ENCODE results near the gene SINHCAF. TPM values are rescaled to one million over a fixed set of nuclear protein-coding genes. Genes with fewer than 3 reads are reported as not detected.
"Not testable (repeated sequence)": the region's sequence is repeated elsewhere in the genome, so short reads cannot be mapped to it uniquely, and the experiment has no call there.

SINHCAF gene
- total and polyA plus RNA-seq, 2 experiments from 2014 or later, result 66.2 to 122 TPM

DNA sequence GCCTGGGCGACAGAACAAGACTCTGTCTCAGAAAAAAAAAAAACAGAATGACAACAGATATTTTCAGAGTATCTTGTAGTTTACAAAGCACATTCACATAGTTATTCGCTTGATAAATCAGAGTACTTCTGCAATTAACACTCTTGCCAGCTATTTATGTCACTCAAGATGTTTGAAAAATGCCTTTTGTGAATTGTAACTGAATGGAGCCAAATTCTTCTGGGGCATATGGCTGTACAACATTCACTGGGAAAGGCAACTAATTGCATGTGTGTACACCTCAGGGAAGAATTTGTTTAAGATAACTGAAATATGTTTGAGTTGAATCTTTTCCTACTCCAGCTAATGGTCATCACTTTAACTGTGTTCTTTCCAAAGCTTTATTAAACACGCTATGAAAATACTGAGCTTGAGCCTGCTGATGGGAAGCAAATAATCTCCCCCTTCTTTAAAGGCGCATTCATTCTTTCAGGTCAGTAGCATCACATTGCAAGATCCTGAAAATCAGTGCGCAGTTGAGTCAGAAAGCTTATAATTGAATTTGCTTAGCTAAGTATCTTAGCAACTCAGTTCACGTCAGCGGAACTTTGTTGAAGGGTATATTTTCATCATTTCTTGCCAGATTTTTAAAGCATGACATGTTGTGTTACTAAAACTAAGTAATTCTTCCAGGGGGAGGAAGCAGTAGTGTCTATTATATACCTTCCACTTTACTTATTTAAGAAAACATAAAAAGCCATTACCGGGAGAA, 66.6 kb downstream of the SINHCAF start:
- H3K9me2 ChIP-seq (replicated peaks; ENCODE audit: insufficient read depth), result no peaks in the 10 kb centered on the region
- no peaks in the 10 kb centered on the region for H3K79me2 ChIP-seq
- no peaks in the 10 kb centered on the region for H3K27me3 ChIP-seq
- no peak overlapping the region for H2AFZ ChIP-seq
- no peaks in the 10 kb centered on the region for H4K20me1 ChIP-seq (ENCODE audit: insufficient read depth, poor library complexity, severe bottlenecking)
- H3K9me3 ChIP-seq (ENCODE audit: low read depth), result no peaks in the 10 kb centered on the region
- TF ChIP-seq EZH2phosphoT487 (IDR thresholded peaks at IDR 0.05; ENCODE audit: low read depth, severe bottlenecking, unreplicated experiment) (no peak), EZH2 (IDR thresholded peaks at IDR 0.05; ENCODE audit: borderline replicate concordance) (no peak)
- TF ChIP-seq, protein P1, sequence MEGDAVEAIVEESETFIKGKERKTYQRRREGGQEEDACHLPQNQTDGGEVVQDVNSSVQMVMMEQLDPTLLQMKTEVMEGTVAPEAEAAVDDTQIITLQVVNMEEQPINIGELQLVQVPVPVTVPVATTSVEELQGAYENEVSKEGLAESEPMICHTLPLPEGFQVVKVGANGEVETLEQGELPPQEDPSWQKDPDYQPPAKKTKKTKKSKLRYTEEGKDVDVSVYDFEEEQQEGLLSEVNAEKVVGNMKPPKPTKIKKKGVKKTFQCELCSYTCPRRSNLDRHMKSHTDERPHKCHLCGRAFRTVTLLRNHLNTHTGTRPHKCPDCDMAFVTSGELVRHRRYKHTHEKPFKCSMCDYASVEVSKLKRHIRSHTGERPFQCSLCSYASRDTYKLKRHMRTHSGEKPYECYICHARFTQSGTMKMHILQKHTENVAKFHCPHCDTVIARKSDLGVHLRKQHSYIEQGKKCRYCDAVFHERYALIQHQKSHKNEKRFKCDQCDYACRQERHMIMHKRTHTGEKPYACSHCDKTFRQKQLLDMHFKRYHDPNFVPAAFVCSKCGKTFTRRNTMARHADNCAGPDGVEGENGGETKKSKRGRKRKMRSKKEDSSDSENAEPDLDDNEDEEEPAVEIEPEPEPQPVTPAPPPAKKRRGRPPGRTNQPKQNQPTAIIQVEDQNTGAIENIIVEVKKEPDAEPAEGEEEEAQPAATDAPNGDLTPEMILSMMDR (IDR thresholded peaks at IDR 0.05; ENCODE audit: poor library complexity), result no peak
- 82% methylated on average over 8 of the region's 8 CpGs for WGBS (ENCODE audit: low lambda C conversion rate, missing lambda C conversion rate)
- no peaks in the 10 kb centered on the region for H3K4me1 ChIP-seq (ENCODE audit: insufficient read depth)
- H3K4me3 ChIP-seq, result no peak overlapping the region
- H3K4me2 ChIP-seq, result no peak overlapping the region
- no peak overlapping the region for H3K27ac ChIP-seq
- H3K36me3 ChIP-seq (replicated peaks; ENCODE audit: insufficient read depth, low read depth), result no peaks in the 10 kb centered on the region
- no peak for DNase-seq (ENCODE audit: low spot score)

DNA sequence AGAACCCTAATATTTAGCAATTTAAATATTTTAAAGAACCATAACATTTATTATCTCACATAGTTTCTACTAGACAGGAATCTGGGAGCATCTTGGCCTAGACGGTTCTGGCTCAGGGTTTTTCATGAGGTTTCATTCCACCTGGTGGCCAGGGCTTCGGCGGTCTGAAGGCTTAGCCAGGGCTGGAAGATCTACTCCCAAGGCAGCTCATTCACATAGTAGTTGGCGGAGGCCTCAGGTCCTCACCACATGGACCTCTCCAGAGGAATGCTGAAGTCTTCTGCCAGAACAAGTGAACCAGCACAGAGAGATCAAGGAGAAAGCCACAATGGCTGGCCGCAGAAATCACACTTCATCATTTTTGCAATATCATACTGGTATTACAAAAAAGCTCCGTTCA, 68.2 kb downstream of the SINHCAF start:
- H3K27me3 ChIP-seq, result no peaks in the 10 kb centered on the region
- no peak overlapping the region for H3K27ac ChIP-seq
- no peak for DNase-seq (ENCODE audit: low spot score)
- TF ChIP-seq, protein P1 (IDR thresholded peaks at IDR 0.05; ENCODE audit: poor library complexity), result no peak
- TF ChIP-seq EZH2 (IDR thresholded peaks at IDR 0.05; ENCODE audit: borderline replicate concordance), result no peak
- TF ChIP-seq EZH2phosphoT487 (IDR thresholded peaks at IDR 0.05; ENCODE audit: low read depth, severe bottlenecking, unreplicated experiment), result no peak
- no peaks in the 10 kb centered on the region for H4K20me1 ChIP-seq (ENCODE audit: insufficient read depth, poor library complexity, severe bottlenecking)
- no peaks in the 10 kb centered on the region for H3K36me3 ChIP-seq (replicated peaks; ENCODE audit: insufficient read depth, low read depth)
- H2AFZ ChIP-seq, result no peak overlapping the region
- H3K4me1 ChIP-seq (ENCODE audit: insufficient read depth), result no peaks in the 10 kb centered on the region
- WGBS (ENCODE audit: low lambda C conversion rate, missing lambda C conversion rate), result 72% methylated on average over 6 of the region's 6 CpGs
- no peaks in the 10 kb centered on the region for H3K9me2 ChIP-seq (replicated peaks; ENCODE audit: insufficient read depth)
- H3K4me3 ChIP-seq, result no peak overlapping the region
- no peaks in the 10 kb centered on the region for H3K79me2 ChIP-seq
- no peaks in the 10 kb centered on the region for H3K9me3 ChIP-seq (ENCODE audit: low read depth)
- H3K4me2 ChIP-seq, result no peak overlapping the region

DNA sequence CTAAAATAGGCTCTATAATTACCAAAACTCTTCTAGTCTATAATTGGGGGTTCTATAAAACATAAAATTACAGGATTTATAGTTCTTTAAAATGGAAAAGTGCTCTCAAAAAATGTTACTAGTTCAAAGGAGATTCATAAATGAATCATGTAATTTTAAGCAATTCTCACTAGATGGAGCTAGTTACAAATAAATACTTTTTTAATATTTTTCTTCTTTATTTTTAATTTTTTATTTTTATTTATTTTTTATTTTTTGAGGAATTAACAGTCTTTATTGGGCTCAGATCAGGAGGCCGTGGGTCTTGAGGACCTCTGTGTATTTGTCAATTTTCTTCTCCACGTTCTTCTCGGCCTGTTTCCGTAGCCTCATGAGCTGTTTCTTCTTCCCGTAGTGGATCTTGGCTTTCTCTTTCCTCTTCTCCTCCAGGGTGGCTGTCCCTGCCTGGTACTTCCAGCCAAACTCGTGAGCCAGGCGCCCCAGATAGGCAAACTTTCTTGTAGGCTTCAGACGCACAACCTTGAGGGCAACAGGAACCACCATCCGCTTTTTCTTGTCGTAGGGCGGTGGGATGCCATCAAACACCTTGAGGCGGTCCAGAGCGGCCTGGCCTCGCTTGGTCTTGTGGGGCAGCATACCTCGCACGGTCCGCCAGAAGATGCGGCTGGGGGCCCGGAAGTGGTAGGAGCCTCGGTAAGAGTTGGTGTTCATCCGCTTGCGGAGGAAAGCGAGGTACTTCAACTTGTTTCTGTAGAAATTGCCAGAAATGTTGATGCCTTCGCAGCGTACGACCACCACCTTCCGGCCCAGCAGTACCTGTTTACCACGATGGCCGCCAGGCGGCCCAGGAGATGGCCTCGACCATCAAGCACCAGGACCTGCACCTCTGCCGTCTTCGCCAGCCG, 74.0 kb downstream of the SINHCAF start:
- not testable (repeated sequence) for H2AFZ ChIP-seq; H3K4me2 ChIP-seq; H4K20me1 ChIP-seq (ENCODE audit: insufficient read depth, poor library complexity, severe bottlenecking); H3K79me2 ChIP-seq; H3K4me1 ChIP-seq (ENCODE audit: insufficient read depth); H3K27me3 ChIP-seq; H3K9me3 ChIP-seq (ENCODE audit: low read depth); DNase-seq (ENCODE audit: low spot score); H3K36me3 ChIP-seq (replicated peaks; ENCODE audit: insufficient read depth, low read depth); H3K4me3 ChIP-seq; H3K27ac ChIP-seq; H3K9me2 ChIP-seq (replicated peaks; ENCODE audit: insufficient read depth)
- 86% methylated on average over 34 of the region's 34 CpGs for WGBS (ENCODE audit: low lambda C conversion rate, missing lambda C conversion rate)
- TF ChIP-seq, protein P1 (IDR thresholded peaks at IDR 0.05; ENCODE audit: poor library complexity), result peak; percentile 52
